NCI-H2196 treated with DMSO at 0.1 percent for 48 hours (cell line): Measurements from ENCODE around the gene HMGXB4.
"Not testable (repeated sequence)": the region's sequence is repeated elsewhere in the genome, so short reads cannot be mapped to it uniquely, and the experiment has no call there.

Source experiments
- DNase-seq: peaks from one replicate; lab custom pipeline; 2025; ENCODE audit not compliant: unreplicated experiment; lab: John Stamatoyannopoulos, UW

Gene HMGXB4, protein sequence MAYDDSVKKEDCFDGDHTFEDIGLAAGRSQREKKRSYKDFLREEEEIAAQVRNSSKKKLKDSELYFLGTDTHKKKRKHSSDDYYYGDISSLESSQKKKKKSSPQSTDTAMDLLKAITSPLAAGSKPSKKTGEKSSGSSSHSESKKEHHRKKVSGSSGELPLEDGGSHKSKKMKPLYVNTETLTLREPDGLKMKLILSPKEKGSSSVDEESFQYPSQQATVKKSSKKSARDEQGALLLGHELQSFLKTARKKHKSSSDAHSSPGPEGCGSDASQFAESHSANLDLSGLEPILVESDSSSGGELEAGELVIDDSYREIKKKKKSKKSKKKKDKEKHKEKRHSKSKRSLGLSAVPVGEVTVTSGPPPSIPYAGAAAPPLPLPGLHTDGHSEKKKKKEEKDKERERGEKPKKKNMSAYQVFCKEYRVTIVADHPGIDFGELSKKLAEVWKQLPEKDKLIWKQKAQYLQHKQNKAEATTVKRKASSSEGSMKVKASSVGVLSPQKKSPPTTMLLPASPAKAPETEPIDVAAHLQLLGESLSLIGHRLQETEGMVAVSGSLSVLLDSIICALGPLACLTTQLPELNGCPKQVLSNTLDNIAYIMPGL

DNA sequence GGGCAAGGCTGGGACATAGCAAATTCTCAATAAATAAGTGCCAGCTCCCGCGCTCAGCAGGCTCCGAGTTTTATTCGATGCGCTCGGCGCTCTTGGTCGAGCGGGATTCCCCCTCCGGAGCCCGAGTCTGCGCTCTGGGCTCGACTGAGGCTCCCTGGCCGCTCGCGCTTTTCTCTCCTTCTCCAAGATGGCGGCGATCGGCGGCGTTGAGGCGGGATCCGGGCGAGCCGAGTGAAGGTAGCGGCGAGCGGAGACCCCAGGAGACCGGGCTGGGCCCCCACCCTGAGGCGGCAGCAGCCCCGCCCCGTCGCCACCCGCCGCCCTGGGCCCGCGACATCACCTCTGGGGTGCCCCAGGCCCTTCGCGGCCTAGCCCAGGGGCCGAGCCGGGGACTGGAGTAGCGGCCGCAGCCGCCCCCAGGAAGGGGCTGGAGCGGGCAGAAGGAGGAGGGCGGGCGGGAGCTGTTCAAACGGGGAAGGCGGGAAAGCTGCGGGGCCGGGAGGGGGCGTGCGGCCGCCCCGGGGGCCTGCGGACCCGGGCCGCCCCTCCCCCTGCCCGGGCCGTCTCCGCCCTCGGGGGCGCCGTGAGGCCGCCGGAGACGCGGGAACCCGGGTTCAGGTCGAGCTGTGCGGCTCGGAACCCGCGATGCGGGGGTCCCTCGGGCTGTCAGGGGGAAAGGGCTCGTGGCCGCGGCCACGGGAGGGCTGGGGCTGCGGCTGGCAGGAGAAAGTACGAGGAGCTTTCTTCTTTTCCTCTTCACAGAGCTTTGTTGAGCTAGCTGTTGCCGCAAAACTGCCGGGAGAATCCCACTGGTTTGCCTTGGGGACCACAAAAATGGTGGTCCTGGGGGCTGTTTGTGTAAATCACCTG lies at the start of gene HMGXB4:
Gene HMGXB4, plus strand, starts transcription at position 173 of the 870 bp plus-strand sequence. CDS start 4,898 bp downstream, outside the sequence.
- DNase-seq: peak; percentile 30

DNA sequence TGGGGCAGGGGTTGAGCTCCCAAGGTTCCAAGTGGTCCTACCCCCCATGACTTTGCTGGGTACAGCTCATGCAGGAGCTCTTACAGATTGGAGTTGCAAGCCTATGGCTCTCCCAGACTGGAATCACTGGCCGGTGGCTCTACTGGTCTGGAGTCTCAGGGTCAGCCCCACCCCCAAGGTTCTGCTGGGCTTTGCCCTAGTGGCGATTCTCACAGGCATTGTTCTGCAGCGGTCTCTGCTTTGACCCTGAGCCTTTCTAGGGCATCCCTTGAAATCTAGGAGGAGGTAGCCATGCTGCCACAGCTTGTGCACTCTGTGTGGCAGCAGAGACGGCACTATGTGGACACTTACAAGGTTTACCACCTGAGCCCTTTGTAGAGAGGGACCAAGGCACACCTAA lies 49.3 kb upstream of the HMGXB4 start:
- DNase-seq: no peak

DNA sequence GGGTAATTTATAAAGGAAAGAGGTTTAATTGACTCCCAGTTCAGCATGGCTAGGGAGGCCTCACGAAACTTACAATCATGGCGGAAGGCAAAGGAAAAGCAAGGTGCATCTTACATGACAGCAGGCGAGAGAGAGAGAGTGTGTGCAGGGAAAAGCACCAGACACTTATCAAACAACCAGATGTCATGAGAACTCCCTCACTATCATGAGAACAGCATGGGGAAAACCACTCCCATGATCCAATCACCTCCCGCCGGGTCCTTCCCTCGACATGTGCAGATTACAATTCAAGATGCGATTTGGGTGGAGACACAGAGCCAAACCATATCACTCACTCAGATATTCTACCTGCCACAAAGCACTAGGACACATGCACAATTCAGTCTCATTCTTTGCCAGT lies 48.1 kb upstream of the HMGXB4 start:
- DNase-seq: no peak

DNA sequence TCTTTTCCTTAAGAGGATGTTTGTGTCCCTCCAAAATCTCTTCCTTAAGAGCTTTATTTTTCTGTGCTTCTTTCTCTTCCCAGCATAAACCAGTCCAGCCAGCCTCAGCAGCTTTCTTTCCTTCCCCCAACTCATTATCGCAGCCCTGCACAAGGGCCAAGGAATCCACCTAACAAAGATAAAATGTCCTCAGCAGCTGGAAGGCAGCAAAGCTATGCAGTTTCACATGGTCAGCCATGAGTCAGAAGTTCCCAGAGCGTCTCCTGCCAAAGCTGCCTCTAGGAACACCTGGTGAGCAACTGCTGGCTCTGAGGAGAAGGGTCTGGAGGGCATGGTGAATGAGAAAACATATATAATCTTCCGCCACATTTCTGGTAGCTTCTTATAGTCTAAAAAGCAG lies 45.3 kb upstream of the HMGXB4 start:
- DNase-seq: no peak

DNA sequence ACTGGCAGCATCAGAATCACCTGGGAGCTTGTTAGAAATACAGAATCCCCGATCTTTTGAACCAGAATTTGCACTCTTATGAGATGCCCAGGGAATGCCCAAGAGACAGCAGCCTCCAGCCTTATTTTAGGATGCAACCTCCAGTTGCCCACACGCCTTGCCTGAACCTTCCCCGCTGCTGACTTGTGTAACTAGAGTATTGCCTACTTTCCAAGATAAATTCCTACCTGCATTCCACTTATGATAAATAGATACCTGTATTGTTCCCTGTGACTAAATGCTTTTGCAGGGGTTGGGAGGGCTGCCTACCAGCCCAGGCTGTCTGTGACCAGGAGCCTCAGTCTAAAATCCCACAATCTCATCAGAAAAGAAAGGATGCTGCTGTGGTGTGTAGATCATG lies 44.3 kb upstream of the HMGXB4 start:
- DNase-seq: no peak

DNA sequence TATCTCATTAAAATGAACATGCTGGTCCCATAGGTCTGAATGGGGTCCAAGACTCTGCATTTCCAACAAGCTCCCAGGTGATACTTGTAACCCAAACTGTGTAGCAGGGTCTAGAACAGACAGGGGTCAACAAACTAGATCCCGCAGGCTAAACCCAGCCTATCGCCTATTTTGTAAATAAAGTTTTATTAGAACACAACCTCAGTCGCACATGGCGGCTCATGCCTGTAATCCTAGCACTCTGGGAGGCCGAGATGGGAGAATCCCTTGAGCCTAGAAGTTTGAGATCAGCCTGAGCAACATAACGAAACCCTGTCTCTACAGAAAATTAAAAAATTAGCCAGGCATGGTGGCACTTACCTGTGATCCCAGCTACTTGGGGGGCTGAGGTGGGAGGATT lies 42.3 kb upstream of the HMGXB4 start:
- no peak for DNase-seq

DNA sequence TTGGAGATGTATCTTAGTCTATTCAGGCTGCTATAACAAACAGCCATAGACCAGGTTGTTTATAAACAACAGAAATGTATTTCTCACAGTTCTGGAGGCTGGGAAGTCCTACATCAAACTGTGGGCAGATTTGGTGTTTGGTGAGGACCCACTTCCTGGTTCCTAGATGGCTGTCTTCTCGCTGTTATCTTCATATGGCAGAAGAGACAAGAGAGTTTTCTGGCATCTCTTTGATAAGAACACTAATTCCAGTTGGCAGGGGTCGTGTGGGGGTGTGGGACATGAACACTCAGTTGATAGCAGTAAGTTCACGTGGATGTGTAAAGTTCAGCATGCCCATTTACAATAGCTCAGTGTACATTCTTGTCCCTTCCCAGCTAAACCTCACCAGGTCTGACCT lies 41.3 kb upstream of the HMGXB4 start:
- DNase-seq: no peak

DNA sequence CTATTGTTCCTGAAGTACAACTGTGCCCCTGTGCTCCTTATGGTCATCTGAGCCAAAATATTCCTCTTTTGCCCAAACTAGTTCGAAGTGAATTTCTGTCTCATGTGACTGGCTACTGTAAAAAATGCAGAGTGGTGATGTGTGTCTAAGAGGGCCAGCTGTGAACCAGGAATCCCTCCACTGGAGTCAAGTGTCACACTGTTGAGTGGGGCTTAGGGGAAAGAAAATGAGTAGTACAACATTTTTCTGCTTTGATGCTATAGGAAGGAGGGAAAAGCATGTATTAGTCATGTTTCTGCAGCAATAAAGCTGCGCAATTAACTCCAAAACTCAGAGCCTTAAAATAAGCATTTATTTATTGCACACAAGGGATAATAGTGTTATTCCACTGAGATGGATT lies 39.8 kb upstream of the HMGXB4 start:
- no peak for DNase-seq

DNA sequence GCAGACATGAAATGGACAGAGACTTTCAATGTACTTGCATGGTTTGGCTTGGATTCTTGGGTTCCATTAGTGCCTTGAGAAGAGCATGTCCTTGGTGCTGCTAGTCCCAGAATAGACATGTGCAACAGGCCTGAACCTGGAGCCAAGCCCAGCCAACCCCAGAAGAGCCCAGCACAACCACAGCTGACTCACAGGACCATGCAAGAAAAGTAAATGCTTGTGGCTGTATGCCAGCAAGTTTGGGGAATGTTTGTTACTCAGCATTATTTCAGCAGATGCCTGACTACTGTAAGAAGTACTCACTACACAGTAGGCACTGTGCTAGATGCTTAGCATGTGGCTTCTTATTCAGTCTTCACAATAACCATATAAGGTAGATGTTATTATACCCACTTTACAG lies 39.2 kb upstream of the HMGXB4 start:
- no peak for DNase-seq

DNA sequence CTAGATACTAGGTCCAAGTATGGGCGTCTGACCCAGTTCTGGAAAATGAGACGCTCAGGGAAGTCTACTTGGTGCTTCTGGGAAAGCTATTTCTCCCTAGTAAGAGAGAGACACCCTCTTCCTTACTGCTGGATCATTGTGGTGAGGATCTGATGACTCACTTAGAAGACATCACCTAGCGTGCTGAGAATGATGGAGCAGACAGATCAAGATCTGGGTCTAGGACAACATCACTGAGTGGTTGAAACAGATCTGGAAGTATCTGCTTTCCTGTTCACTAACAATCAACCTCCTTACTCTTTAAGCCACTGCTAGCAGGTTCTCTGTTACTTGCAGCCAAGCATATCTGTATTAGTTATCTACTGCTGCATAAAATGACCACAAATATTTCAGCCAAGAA lies 38.3 kb upstream of the HMGXB4 start:
- no peak for DNase-seq

DNA sequence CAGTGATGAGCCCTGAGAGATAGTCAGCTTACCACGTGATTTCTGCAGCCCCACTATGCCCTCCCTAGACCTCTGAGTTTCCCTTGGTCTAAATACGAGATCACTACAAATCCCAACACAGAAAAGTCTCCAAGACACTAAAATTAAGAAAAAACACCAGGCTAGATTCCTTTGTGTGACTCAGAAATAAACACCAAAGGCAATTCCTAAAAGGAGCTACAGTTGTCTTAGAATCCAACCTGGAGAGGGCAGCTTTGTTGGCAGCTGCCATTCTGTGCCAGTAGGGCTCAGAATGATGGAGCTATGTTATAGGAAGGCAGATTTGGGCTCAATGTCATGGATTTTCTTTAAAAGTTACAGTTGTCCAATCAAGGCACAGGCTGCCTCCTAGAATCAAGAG lies 37.1 kb upstream of the HMGXB4 start:
- DNase-seq: no peak

DNA sequence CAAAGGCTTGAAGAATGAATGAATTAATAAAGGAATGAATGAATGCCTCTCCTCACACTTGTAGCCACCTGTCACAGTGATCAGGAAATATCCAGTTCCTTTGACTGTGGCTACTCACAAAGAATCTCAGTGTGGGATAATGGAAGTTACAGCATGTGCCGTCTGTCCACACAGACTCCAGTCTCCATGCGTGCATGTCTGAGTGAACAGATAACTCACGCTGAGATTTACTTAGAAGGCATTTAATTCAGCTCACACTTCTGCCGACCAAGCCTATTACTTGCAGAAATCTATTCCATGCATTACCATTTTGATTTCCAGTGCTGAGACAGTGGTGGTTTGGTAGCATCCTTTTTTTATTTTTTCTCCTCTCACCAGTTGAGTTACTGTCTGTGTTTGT lies 32.3 kb upstream of the HMGXB4 start:
- DNase-seq: no peak

DNA sequence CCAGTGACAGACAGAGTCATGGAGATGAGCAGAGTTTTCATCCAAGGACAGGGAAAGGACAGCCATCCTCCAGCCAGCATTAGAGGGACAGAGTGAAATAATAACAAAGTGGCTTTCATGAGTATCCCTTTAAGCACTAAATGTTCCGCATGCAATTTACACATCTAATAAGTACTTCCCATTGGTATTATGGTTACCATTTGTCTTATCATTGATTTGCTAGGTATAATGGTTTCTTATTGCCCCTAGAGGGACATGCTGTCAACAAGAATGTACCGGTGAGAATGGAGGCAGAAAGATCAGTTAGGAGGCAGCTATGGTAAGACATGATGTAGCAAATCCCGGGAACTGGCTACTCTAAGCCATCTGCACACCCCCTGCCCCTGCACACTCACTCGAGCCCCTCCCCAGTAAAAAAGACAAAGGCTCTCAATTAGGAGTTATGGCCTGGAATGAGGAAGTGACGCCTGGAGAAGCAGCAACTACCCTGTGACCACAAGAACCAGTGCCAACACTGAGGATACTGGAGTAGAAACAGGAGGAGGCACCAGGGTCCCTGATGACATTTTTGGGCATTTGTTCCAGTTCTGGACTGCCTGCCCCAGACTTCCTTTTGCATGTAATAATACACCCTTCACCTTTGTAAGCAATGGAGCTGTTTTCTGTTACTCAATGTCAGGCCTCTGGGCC lies 30.2 kb upstream of the HMGXB4 start:
- no peak for DNase-seq

DNA sequence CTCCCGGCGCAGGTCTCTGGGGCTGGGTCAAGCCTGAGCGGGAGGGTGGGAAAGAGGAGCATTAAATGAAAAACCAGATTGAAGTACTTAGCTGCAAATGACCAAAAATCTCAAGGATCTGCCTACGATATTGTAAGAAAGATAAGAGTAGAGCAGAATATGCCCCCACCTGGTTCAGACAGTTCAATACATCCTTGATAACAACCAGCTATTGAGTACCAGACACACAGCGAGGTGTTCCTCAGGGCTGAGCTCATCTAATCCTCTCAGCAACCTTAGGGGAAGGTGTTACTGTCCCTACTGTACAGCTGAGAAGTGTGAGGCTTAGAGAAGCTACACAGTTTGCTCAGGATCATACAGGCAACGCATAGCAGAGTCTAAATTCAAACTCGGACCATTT lies 27.4 kb upstream of the HMGXB4 start:
- DNase-seq: no peak

DNA sequence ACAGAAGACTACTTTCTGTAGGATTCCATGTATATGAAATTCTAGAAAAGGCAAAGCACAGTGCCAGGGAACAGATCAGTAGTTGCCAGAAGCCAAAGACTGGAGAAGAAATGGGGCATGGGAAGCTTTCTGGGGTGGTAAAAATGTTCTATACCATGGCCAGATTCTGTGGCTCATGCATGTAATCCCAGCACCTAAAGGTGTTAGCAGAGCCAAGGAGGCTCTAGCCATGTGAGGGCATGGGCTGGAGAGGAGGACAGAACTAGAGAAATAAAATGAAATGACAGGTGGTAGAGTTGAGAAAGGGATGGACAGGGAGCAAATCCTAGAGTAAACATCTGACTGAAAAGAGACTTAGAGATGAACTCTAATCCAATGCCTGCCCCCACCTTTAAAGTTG lies 26.9 kb upstream of the HMGXB4 start:
- DNase-seq: no peak

DNA sequence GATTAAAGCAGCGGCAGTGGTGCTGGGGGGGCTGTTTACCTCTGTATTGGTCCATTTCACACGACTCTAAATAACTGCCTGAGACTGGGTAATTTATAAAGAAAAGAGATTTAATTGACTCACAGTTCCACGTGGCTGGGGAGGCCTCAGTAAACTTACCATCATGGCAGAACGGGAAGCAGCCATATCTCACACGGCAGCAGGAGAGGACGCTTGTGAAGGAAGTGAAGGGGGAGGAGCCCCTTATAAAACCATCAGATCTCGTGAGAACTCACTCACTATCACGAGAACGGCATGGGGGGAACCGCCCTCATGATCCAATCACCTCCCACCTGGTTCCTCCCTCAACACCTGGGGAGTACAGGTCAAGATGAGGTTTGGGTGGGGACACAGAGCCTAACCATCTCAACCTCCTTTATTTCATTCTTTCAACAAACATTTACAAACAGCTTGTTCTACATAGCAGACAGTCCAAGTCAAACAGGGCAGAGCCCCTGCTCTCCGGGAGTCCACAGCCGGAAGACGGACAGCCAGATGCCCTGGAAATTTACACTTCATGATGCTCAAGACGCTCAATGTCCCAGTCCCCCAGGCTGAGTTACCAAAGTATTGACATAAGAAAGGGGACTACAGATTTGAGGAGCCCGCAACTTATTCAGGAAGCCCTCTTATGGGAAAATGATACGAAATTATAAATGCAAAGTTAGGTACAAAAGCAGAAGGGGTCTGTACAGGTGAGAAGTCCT lies 26.3 kb upstream of the HMGXB4 start:
- DNase-seq: no peak

DNA sequence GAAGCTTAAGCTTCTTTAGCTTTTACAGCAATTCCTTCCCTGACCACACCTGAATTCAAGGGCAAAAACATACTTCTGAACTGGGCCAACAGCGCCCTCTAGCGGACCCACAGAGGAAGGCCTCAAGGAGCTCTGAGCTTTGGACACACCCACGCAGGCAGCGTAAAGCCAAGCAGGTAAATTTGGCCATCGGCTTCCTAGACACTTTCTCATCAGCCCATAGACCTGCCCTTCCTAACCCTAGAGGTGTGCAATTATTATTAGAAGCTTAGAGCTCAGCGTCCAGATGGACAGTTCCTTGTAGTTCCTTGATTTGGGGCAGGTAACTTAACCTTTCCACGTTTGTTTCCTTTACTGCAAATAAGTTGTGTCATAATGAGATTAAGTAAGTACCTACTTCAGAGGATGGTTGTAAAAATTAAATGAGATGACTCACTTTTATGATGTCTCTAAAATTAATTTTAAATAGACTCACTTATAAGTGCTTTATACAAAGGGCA lies 25.7 kb upstream of the HMGXB4 start:
- peak; percentile 4 for DNase-seq

DNA sequence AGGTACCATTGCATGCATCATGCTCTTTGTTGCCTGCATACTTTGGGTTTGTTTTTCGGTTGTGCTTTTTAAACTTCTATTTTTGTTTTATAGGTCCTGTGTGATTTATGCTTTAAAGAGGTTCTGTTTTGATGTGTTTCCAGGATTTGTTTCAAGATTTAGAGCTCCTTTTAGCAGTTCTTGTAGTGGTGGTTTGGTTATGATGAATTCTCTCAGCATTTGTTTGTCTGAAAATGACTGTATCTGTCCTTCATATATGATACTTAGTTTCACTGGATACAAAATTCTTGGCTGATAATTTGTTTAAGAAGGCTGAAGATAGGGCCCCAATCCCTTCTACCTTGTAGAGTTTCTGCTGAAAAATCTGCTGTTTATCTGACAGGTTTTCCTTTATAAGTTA lies 18.5 kb upstream of the HMGXB4 start:
- DNase-seq: not testable (repeated sequence)

DNA sequence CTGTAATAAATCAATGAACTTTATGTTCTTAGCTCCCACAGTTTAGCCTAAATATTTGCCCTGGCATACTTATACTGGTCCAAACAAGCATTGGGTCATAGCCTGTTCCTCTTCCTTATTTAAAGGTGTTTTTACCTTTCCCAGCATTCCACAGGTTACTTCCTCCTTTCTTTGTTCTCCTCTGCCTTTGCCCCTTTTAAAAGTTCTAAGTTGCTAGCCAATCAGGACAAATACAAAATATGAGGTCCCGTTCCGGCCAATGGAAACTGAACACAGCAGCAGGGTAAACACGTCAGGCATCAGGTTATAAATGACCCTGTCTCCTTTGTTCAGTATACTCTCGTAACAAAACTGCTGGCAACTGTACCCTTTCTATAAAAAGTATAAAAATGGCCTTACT lies 12.8 kb upstream of the HMGXB4 start:
- DNase-seq: not testable (repeated sequence)

DNA sequence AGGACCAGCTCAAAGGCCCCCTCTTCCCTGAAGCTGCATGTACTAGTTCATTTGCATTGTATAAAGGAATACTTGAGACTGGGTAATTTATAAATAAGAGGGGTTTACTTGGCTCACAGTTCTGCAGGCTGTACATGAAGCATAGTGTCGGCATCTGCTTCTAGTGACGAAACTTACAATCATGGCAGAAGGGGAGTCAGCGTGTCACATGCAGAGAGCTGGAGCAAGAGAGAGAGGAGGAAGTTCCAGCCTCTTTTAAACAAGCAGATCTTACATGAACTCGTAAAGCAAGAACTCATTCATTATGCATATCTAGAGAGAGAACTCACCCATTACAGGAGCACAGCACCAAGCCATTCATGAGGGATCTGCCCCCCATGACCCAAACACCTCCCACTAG lies 7.1 kb upstream of the HMGXB4 start:
- DNase-seq: no peak
